Ishikawa (cell line): ENCODE measurements around the gene UGT2B7.

Experiments
- CEBPB ChIP-seq: IDR thresholded peaks from 2 replicates; pipeline ENCODE4 v1.6.1; 2012
- CREB1 ChIP-seq: IDR thresholded peaks from 2 replicates; pipeline ENCODE4 v1.6.1; 2012; ENCODE audit warnings: low read depth
- EGR1 ChIP-seq: IDR thresholded peaks from 2 replicates; pipeline ENCODE4 v1.6.1; 2012
- EP300 ChIP-seq: IDR thresholded peaks from 2 replicates; pipeline ENCODE4 v1.6.1; 2012; ENCODE audit warnings: borderline replicate concordance
- FOXM1 ChIP-seq: IDR thresholded peaks from 2 replicates; pipeline ENCODE4 v1.6.1; 2012; ENCODE audit warnings: low read depth, borderline replicate concordance
- NFIC ChIP-seq: IDR thresholded peaks from 2 replicates; pipeline ENCODE4 v1.6.1; 2012
- RAD21 ChIP-seq: IDR thresholded peaks from 2 replicates; pipeline ENCODE4 v1.6.1; 2012; ENCODE audit warnings: low read depth
- TAF1 ChIP-seq: IDR thresholded peaks from 2 replicates; pipeline ENCODE4 v1.6.1; 2012; ENCODE audit warnings: low read depth, mild to moderate bottlenecking
- TCF12 ChIP-seq: IDR thresholded peaks from 2 replicates; pipeline ENCODE4 v1.6.1; 2012; ENCODE audit warnings: low read depth
- TEAD4 ChIP-seq: IDR thresholded peaks from 2 replicates; pipeline ENCODE4 v1.6.1; 2012
- YY1 ChIP-seq: IDR thresholded peaks from 2 replicates; pipeline ENCODE4 v1.6.1; 2012; ENCODE audit warnings: low read depth
- ZBTB7A ChIP-seq: IDR thresholded peaks from 2 replicates; pipeline ENCODE4 v1.6.1; 2012; ENCODE audit warnings: low read depth
- TF ChIP-seq, protein P1 (sequence below): IDR thresholded peaks from 2 replicates; pipeline ENCODE4 v1.6.1; 2012
- TF ChIP-seq, protein P2 (sequence below): IDR thresholded peaks from 2 replicates; pipeline ENCODE4 v1.6.1; 2012; ENCODE audit warnings: low read depth, mild to moderate bottlenecking
- TF ChIP-seq, protein P3 (sequence below): IDR thresholded peaks from 2 replicates; pipeline ENCODE4 v1.6.1; 2012

Gene UGT2B7

DNA sequence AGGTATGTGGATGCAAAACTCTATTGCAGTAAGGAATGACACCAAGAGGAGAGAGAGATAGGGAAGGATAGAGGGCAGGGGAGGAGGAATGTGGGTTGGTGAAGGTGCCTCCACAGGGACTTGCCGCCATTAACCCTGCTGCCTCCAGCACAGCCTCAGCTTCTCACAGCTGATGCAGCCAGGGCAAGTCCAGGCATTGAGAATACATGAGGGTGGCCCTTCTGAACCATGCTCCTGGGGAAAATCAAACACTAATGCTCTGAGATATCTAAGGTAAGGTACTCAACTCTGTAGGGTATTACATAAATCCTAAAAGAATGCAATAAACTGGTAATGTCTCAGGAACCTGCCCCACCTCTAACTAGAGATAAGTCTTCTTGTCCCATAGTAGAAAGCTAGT lies 28.7 kb downstream of the UGT2B7 start:
- TF ChIP-seq RAD21 (no peak), EP300 (no peak), YY1 (no peak), ZBTB7A (no peak), NFIC (no peak)
- TF ChIP-seq, protein P1, sequence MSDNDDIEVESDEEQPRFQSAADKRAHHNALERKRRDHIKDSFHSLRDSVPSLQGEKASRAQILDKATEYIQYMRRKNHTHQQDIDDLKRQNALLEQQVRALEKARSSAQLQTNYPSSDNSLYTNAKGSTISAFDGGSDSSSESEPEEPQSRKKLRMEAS = no peak
- TF ChIP-seq, protein P2, sequence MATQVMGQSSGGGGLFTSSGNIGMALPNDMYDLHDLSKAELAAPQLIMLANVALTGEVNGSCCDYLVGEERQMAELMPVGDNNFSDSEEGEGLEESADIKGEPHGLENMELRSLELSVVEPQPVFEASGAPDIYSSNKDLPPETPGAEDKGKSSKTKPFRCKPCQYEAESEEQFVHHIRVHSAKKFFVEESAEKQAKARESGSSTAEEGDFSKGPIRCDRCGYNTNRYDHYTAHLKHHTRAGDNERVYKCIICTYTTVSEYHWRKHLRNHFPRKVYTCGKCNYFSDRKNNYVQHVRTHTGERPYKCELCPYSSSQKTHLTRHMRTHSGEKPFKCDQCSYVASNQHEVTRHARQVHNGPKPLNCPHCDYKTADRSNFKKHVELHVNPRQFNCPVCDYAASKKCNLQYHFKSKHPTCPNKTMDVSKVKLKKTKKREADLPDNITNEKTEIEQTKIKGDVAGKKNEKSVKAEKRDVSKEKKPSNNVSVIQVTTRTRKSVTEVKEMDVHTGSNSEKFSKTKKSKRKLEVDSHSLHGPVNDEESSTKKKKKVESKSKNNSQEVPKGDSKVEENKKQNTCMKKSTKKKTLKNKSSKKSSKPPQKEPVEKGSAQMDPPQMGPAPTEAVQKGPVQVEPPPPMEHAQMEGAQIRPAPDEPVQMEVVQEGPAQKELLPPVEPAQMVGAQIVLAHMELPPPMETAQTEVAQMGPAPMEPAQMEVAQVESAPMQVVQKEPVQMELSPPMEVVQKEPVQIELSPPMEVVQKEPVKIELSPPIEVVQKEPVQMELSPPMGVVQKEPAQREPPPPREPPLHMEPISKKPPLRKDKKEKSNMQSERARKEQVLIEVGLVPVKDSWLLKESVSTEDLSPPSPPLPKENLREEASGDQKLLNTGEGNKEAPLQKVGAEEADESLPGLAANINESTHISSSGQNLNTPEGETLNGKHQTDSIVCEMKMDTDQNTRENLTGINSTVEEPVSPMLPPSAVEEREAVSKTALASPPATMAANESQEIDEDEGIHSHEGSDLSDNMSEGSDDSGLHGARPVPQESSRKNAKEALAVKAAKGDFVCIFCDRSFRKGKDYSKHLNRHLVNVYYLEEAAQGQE = no peak

DNA sequence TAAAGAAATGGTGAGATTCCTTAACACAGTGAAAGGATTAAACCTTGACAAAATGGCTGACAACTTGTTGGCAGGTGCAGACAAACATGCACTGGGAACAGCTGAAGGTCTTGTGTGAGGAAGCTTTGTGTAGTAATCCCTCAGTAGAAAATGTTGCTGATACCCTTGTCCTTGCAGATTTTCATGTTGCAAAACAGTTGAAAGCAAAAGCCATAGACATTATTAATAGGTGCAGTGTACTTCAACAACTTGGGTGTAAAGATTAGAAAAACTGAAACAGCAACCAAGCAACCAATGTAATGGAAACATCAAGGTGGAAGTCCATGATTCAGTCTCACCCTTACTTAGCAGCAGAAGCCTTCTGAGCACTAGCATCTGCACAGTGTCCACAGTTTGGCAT lies 29.8 kb downstream of the UGT2B7 start:
- TF ChIP-seq CEBPB = no peak
- no peak for TF ChIP-seq CREB1
- TF ChIP-seq TEAD4 = no peak
- no peak for TF ChIP-seq NFIC
- TF ChIP-seq RAD21 = no peak
- no peak for TF ChIP-seq YY1
- TF ChIP-seq EP300 = no peak
- TF ChIP-seq, protein P1 = no peak
- no peak for TF ChIP-seq EGR1
- TF ChIP-seq, protein P2 = no peak
- TF ChIP-seq, protein P3, sequence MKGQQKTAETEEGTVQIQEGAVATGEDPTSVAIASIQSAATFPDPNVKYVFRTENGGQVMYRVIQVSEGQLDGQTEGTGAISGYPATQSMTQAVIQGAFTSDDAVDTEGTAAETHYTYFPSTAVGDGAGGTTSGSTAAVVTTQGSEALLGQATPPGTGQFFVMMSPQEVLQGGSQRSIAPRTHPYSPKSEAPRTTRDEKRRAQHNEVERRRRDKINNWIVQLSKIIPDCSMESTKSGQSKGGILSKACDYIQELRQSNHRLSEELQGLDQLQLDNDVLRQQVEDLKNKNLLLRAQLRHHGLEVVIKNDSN = no peak
- TF ChIP-seq TAF1 = no peak

DNA sequence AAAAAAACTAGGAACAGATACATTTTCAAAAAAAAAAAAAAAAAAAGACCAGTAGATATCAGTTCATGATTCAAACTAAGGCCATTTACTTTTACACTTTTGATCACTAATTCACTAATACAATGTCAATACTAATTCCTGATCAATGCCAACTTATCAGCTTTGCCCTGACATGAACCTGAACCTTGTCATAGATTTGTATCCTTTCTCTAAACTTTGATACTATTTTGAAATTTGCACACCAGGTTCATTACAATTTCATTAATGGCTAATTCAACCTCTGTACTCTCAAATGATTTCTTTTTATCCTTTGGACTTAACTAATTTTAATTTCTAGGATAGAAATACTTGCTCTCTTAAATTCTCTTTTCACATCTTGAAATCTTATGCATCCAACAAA lies 37.7 kb downstream of the UGT2B7 start:
- TF ChIP-seq RAD21 = no peak
- TF ChIP-seq CREB1 = no peak
- no peak for TF ChIP-seq YY1
- no peak for TF ChIP-seq TAF1
- no peak for TF ChIP-seq TCF12
- TF ChIP-seq FOXM1 = no peak
- TF ChIP-seq, protein P2 = no peak
- TF ChIP-seq TEAD4 = no peak

DNA sequence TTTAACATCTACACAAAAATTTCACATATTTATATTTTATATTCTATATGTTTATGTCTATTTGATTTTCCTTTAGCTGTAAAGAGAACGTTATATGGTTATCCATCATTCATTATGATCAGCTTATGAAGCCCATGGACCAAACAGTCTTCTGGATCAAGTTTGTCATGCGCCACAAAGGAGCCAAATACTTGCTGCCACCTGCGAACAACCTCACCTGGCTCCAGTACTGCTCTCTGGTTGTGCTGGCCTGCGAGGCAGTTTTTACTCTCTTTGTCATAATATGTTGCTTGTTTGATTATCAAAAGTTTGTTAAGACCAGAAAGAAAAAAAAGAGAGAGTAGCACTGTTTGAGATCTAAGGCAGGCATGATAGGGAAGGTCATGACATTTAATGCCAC lies 38.2 kb downstream of the UGT2B7 start:
- TF ChIP-seq ZBTB7A (no peak), TAF1 (no peak)

DNA sequence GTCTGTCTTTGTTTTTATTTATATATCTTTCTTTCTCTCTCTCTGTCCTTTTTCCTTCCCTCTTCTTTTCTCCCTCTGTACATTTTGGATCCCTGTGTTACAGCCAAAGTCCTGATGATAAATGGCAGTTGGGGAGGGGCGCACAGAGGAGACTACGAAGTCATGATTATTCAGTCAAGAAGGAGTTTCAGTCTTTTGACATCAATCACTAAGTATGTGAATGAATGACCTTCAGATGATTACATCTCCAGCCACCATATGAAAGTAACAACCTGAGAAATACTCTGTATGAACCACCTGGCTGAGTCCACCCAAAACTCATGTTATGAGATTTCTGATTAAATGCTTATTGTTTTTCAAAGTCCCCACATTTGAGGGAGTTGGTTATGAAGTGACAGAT lies 45.0 kb downstream of the UGT2B7 start:
- TF ChIP-seq EGR1 (no peak), CEBPB (no peak), TCF12 (no peak), TAF1 (no peak), YY1 (no peak), RAD21 (no peak), EP300 (no peak), FOXM1 (no peak), NFIC (no peak)
- TF ChIP-seq, protein P2 = no peak
- TF ChIP-seq, protein P3 = no peak
